ENCODE data around the gene ATRIP. TPM values are rescaled to one million over a fixed set of nuclear protein-coding genes. Genes with fewer than 3 reads are reported as not detected.

The ATRIP gene
- total and polyA plus RNA-seq, 10 of the 15 experiments (the other 5 are each of a cell fraction or from before 2014, with no cell fraction given) = 1.4 to 16.0 (median 10.1) TPM

DNA sequence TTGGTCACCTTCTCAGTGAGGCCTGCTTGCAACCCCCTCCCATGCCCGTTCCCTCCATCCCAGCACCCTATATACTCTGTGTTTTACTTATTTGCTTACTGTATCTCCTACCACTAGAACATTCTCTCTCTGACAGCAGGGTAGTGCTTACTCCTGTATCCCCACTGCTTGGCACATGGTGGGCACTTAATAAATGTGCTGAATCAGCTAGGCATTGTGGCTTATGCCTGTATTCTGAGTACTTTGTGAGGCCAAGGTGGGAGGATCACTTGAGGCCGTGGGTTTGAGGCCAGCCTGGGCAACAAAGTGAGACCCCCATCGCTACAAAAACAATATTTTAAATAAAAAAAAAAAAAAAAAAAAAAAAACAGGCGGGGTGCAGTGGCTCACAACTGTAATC is 65.0 kb downstream of the ATRIP start (continued):
- TF ChIP-seq PRDM15 (CRISPR knock-in tag; IDR thresholded peaks at IDR 0.05) (no peak), KDM1A (IDR thresholded peaks at IDR 0.05; ENCODE audit: borderline replicate concordance) (no peak), SIX5 (IDR thresholded peaks at IDR 0.05; ENCODE audit: low read depth, low read length, severe bottlenecking) (no peak), RAD51 (IDR thresholded peaks at IDR 0.05) (no peak), IRF5 (IDR thresholded peaks at IDR 0.05; ENCODE audit: borderline replicate concordance) (no peak), E4F1 (IDR thresholded peaks at IDR 0.05; ENCODE audit: borderline replicate concordance, partially characterized antibody) (no peak), ATF7 (IDR thresholded peaks at IDR 0.05; ENCODE audit: low read depth) (no peak)

Data from GM12878 (cell line).